ENCODE results near the gene MXI1. TPM values are rescaled to one million over a fixed set of nuclear protein-coding genes. Genes with fewer than 3 reads are reported as not detected.

MXI1 gene
- total RNA-seq, 1 experiment from 2014 or later: 12.1 TPM

- H3K36me3 ChIP-seq (ENCODE audit: control insufficient read depth, insufficient read depth, low read length): no peaks in the 10 kb centered on the region
- H3K27ac ChIP-seq (ENCODE audit: low read length): no peak overlapping the region
- TF ChIP-seq TCF7L2 (IDR thresholded peaks at IDR 0.05; ENCODE audit: low read depth, low read length): no peak
- no peak for TF ChIP-seq POLR2AphosphoS5 (IDR thresholded peaks at IDR 0.05; ENCODE audit: low read depth, low read length)
- no peak for TF ChIP-seq SIN3A (IDR thresholded peaks at IDR 0.05; ENCODE audit: borderline replicate concordance, insufficient read depth, low read depth, low read length)
- TF ChIP-seq CTCF (IDR thresholded peaks at IDR 0.05): no peak
- no peak for TF ChIP-seq REST (IDR thresholded peaks at IDR 0.05; ENCODE audit: insufficient read depth in 1 of 2, low read depth in 2 of 2, low read length in 1 of 2)
- H3K27me3 ChIP-seq (ENCODE audit: control insufficient read depth, insufficient read depth, low read length): no peaks in the 10 kb centered on the region
- no peak overlapping the region for H3K4me3 ChIP-seq (ENCODE audit: low read depth in 2 of 2, low read length in 2 of 2)
- BruUV-seq (replicated peaks): no TSS peak
- H3K4me1 ChIP-seq (ENCODE audit: control insufficient read depth, insufficient read depth, low read length): no peaks in the 10 kb centered on the region
- ATAC-seq: no peak
- ChIA-PET POLR2A (no interaction called here), CTCF (no interaction called here)
- intact Hi-C loops (cut with micrococcal nuclease; ENCODE audit: unreplicated experiment) (no loop called here), in situ Hi-C loops (cut with HindIII; ENCODE audit: low pct_unique_long_range_greater_than_20kb, low sequenced_read_pairs) (no loop called here)
- DNase-seq (ENCODE audit: low read depth, low spot score): no peak
- no peaks in the 10 kb centered on the region for H3K9me3 ChIP-seq (ENCODE audit: control insufficient read depth, insufficient read depth, low read depth, low read length)
Observed at GRCh38 chr10:110273474-110273873, 66.1 kb downstream of the MXI1 start.

GRCh38 chr10:110274072-110274627 lies 66.7 kb downstream of the MXI1 start:
- ChIA-PET POLR2A (no interaction called here), CTCF (no interaction called here)
- Histone ChIP-seq H3K27me3 (ENCODE audit: control insufficient read depth, insufficient read depth, low read length) (no peaks in the 10 kb centered on the region), H3K4me3 (ENCODE audit: low read depth in 2 of 2, low read length in 2 of 2) (no peak overlapping the region), H3K4me1 (ENCODE audit: control insufficient read depth, insufficient read depth, low read length) (no peaks in the 10 kb centered on the region), H3K36me3 (ENCODE audit: control insufficient read depth, insufficient read depth, low read length) (no peaks in the 10 kb centered on the region), H3K9me3 (ENCODE audit: control insufficient read depth, insufficient read depth, low read depth, low read length) (no peaks in the 10 kb centered on the region), H3K27ac (ENCODE audit: low read length) (no peak overlapping the region)
- no peak for ATAC-seq
- in situ Hi-C loops (cut with HindIII; ENCODE audit: low pct_unique_long_range_greater_than_20kb, low sequenced_read_pairs): no loop called here
- BruUV-seq (replicated peaks): no TSS peak
- intact Hi-C loops (cut with micrococcal nuclease; ENCODE audit: unreplicated experiment): no loop called here
- no peak for DNase-seq (ENCODE audit: low read depth, low spot score)
- TF ChIP-seq POLR2AphosphoS5 (IDR thresholded peaks at IDR 0.05; ENCODE audit: low read depth, low read length) (no peak), SIN3A (IDR thresholded peaks at IDR 0.05; ENCODE audit: borderline replicate concordance, insufficient read depth, low read depth, low read length) (no peak), CTCF (IDR thresholded peaks at IDR 0.05) (no peak), REST (IDR thresholded peaks at IDR 0.05; ENCODE audit: insufficient read depth in 1 of 2, low read depth in 2 of 2, low read length in 1 of 2) (no peak), TCF7L2 (IDR thresholded peaks at IDR 0.05; ENCODE audit: low read depth, low read length) (no peak)
